Ovary (tissue), 3 donors: Measurements from ENCODE around the gene OSBPL3.

ENCODE experiments used
- CTCF ChIP-seq, 3 donors: fragments of 450-650 bp in 2 of 3; fragments of 200-600 bp in 1 of 3; IDR thresholded peaks; one replicate each; pipeline versions ENCODE4 v1.5.1 to v1.8.0; 2016 to 2022; ENCODE audit warnings: antibody characterized with exemption in 3 of 3, mild to moderate bottlenecking in 1 of 3
- POLR2A ChIP-seq: fragments of 450-650 bp; IDR thresholded peaks from one replicate; pipeline ENCODE4 v1.6.1; 2017; ENCODE audit warnings: antibody characterized with exemption, mild to moderate bottlenecking, moderate library complexity
- donor health status: DM: no; HTN: no; CAD: no.

DNA sequence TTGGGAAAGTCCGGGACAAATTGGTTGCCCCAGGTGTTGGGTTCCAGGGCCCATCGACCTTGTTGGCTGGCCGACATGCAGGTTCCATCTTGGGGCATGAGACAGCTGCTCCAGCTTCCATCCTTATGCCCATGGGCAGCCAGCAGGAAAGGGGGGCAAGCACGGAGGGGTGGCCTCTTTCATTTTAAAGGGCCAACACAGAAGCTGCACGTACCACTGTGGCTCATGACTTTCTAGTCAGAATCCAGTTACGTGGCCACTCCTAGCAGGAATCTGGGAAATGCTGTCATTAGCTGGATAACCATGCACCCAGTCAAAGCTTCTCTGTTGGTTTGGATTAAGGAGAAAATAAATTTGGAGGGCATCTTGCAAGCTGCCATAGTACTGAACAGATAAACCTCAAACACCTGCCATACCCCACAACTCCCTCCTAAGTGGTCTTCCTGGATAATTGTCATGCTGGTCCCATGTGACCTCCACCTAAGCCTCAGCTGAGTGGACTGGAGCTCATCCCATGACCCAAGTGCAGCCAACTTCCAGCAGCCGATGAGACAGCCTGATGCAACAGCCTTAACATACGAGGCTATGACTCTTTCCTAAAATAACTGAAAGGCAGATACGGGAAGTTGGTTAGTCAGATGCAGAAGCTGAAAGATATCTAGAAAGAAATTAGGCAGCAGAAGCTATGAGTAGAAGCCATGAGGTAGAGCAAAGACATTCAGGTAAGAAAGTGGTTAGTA lies 201.3 kb downstream of the OSBPL3 start:
- TF ChIP-seq CTCF (IDR thresholded peaks at IDR 0.05) (no peak), POLR2A (no peak)
